GM19025 (cell line): ENCODE measurements around the gene L3MBTL3.
A peak's percentile ranks its signal among the peaks of the same experiment; 100 is the strongest.
"Not testable (repeated sequence)": the region's sequence is repeated elsewhere in the genome, so short reads cannot be mapped to it uniquely, and the experiment has no call there.

Source experiments
- ATAC-seq: cut with Tn5 transposase; IDR thresholded peaks from one replicate; pipeline ENCODE4 v1.9.1; 2021; ENCODE audit warnings: mild to moderate bottlenecking, low read depth, moderate library complexity; ENCODE audit not compliant: unreplicated experiment

L3MBTL3 gene

GRCh38 chr6:130069485-130069884 lies 51.1 kb downstream of the L3MBTL3 start:
- ATAC-seq, result no peak

- ATAC-seq, result no peak
Measured at GRCh38 chr6:130070326-130070725, 51.9 kb downstream of the L3MBTL3 start.

- no peak for ATAC-seq
Measured at GRCh38 chr6:130070792-130071191, 52.4 kb downstream of the L3MBTL3 start.

- ATAC-seq, result no peak
Measured at GRCh38 chr6:130075879-130076460, 57.6 kb downstream of the L3MBTL3 start.

- no peak for ATAC-seq
Measured at GRCh38 chr6:130076512-130076911, 58.1 kb downstream of the L3MBTL3 start.

GRCh38 chr6:130090796-130091195 lies 72.4 kb downstream of the L3MBTL3 start:
- no peak for ATAC-seq

DNA sequence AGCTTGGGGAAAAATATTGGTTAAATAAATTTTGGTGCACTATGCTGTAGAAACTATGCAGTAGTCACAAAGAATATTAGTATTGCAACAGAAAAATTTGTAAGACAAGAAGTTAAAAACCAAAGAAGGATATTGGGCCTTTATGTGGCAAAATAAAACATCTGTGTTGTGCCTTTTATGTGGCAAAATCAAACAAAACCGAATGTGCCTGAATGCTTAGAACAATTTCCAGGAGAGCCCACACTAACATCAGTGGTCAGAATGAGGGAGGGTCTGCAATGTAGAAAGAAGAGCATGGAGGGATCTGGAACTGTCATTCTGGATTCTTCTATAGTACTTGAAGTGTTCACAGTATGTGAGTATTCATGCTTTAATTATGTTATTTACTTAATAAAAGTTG lies 75.2 kb downstream of the L3MBTL3 start:
- ATAC-seq, result no peak

- no peak for ATAC-seq
Measured at GRCh38 chr6:130098317-130098716, 79.9 kb downstream of the L3MBTL3 start.

GRCh38 chr6:130099119-130099518 lies 80.7 kb downstream of the L3MBTL3 start:
- ATAC-seq, result no peak

DNA sequence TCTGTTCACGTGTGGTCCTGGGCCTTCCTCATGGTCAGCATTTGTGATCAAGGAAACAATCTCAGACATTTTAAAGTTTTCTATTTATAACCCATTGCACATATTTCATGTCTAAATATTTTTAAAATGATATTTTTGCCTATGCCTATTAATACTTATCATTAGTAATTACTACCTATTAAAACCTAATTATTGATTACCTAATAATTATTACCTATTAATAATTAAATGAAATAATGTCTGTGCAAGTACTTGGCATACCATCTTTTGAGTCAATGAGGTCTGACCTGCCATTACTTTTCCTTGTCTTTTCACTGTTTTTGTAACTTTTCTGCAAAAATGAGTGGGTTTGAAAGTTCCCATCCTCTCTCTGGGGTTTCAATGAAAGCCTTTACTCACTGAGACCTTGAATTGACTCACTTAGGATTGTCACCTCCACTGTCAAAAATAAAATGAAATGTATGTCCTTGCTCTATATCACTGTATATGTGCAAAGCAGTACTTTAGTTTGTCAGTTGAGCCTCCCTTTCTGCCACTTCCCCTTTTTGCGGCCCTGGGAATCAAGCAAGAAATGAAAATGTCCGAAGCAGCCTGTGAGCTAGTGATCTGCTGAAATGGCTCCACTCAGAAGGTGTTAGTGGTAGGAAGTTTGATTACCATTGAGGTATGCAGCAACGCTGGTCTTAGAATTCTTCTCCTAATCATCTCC lies 87.8 kb downstream of the L3MBTL3 start:
- no peak for ATAC-seq

DNA sequence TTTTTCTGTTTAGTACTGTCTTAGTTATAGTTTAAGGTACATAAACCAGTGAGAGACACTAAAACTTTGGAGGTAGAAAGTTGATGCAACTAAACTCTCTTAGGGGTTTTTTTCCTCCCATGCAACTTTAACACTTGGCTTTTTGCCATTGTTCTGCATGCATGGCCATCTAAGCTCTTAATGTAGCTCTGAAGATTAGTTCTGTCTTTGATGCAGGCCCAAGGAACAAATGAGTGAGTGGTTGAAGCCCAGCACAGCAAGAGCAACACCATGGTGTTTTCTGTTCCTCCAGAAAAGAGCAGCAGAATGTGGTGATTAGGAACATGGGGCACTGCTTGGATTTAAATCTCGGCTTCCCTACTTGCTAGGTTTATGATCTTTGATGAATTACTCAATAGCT lies 89.3 kb downstream of the L3MBTL3 start:
- no peak for ATAC-seq

DNA sequence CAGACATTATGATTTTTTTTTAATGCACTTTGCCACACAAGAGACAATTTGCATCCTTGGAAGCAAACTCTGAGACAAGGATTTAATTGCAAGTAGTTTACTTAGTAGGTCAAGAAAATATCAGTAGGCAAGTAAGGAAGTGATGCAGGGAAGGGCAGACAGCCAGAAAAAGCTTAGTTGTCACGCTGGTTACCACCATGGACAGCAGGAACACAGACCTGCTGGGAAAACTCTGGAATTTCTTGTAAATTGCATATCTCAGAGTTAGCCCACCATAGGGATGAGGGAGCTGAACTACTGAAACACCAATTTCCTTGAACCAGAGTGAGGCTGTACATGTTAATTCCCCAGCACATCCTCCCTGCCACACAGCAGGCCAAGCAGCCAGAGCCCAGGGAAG lies 92.7 kb downstream of the L3MBTL3 start:
- no peak for ATAC-seq

GRCh38 chr6:130113201-130113710 lies 94.9 kb downstream of the L3MBTL3 start:
- ATAC-seq, result no peak

- peak; percentile 95 for ATAC-seq
Measured at GRCh38 chr6:130115036-130115435, 96.7 kb downstream of the L3MBTL3 start.

GRCh38 chr6:130116273-130116672 lies 97.9 kb downstream of the L3MBTL3 start:
- ATAC-seq, result no peak

DNA sequence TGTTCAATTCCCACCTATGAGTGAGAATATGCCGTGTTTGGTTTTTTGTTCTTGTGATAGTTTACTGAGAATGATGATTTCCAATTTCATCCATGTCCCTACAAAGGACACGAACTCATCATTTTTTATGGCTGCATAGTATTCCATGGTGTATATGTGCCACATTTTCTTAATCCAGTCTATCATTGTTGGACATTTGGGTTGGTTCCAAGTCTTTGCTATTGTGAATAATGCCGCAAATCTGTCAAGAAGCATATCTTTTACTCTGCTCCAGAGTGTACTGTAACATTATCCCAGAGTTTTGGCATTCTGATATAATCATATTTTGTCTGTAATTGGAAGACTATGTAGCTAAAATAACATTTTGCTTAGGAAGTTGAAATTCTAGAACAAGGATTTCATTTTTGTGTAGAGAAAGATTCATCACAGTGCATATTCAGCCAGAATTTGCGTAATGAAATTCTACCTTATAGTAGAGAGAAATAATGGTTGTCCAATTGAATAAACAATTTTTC lies 98.9 kb downstream of the L3MBTL3 start:
- not testable (repeated sequence) for ATAC-seq

- ATAC-seq, result no peak
Measured at GRCh38 chr6:130118236-130118635, 99.9 kb downstream of the L3MBTL3 start.

DNA sequence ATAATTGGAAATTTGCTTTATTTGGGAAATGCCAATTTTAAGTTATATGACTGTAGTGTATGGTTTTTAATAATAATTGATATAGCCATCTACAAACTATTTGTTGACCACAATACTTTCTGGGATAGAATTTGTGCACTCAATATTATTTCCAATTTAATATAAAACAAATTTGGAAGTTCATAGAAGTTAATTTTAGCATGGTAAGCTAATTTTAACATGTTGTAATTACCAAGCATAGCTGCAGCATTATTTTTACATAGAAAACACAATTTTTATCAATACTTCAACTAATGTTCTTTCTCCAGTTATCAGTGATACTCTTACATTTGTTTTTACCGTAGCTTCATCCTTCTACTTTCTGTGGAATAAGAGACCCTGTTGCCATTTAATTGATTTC lies 100.8 kb downstream of the L3MBTL3 start:
- ATAC-seq, result no peak

DNA sequence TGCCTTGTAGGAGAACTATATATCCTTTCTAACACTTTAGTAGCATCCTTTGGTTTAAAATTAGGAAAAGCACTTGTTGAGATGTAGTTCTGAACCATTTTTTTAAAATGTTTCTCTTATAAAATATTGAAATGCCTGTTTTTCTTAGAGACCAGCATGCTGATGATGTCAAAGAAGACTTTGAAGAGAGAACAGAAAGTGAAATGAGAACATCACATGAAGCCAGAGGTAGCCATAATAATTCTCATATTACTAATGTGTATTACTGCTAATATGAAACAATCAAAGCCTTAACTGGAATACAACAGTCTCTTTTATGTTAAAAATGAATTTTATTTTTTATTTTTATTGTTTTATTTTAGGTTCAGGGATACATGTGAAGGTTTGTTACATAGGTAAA lies 102.3 kb downstream of the L3MBTL3 start:
- ATAC-seq, result no peak

DNA sequence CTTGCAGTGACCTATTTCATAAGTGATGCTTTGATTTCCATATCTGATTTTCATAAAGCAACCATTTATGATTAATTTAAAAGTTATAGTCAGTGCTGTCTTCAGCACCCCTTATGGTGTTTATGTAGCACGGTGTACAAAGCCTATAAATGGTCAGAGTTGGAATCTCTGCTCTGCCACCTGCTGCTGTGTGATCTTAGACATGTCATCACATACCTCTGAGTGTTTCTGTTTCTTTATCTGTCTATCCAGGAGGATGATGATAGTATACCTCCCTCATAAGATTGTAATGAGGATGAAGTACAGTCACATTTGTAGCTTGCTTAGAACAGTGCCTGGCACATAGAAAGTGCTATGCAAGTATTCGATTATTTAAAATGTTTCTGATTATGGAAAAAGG lies 103.9 kb downstream of the L3MBTL3 start:
- ATAC-seq, result no peak

GRCh38 chr6:130127195-130127594 lies 108.8 kb downstream of the L3MBTL3 start:
- no peak for ATAC-seq

GRCh38 chr6:130128326-130128725 lies 109.9 kb downstream of the L3MBTL3 start:
- ATAC-seq, result no peak
